ENCODE measurements around the gene RPH3AL.
A peak's percentile ranks its signal among the peaks of the same experiment; 100 is the strongest.

The RPH3AL gene

GRCh38 chr17:364766-365165, 12.2 kb upstream of the RPH3AL start:
- TF ChIP-seq, protein P1, sequence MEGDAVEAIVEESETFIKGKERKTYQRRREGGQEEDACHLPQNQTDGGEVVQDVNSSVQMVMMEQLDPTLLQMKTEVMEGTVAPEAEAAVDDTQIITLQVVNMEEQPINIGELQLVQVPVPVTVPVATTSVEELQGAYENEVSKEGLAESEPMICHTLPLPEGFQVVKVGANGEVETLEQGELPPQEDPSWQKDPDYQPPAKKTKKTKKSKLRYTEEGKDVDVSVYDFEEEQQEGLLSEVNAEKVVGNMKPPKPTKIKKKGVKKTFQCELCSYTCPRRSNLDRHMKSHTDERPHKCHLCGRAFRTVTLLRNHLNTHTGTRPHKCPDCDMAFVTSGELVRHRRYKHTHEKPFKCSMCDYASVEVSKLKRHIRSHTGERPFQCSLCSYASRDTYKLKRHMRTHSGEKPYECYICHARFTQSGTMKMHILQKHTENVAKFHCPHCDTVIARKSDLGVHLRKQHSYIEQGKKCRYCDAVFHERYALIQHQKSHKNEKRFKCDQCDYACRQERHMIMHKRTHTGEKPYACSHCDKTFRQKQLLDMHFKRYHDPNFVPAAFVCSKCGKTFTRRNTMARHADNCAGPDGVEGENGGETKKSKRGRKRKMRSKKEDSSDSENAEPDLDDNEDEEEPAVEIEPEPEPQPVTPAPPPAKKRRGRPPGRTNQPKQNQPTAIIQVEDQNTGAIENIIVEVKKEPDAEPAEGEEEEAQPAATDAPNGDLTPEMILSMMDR (IDR thresholded peaks at IDR 0.05; ENCODE audit: low read depth, low read length): no peak
- H3K27me3 ChIP-seq (ENCODE audit: insufficient read depth, low read depth, severe bottlenecking): no peaks in the 10 kb centered on the region
- peaks cover 5% of the 10 kb centered on the region for H3K9me3 ChIP-seq (ENCODE audit: severe bottlenecking)
- H3K36me3 ChIP-seq: no peaks in the 10 kb centered on the region
- H3K27ac ChIP-seq: peak overlapping the region; percentile 66
- no peak for DNase-seq
- peak overlapping the region; percentile 8 for H3K4me3 ChIP-seq (ENCODE audit: low read depth, low read length)

DNA sequence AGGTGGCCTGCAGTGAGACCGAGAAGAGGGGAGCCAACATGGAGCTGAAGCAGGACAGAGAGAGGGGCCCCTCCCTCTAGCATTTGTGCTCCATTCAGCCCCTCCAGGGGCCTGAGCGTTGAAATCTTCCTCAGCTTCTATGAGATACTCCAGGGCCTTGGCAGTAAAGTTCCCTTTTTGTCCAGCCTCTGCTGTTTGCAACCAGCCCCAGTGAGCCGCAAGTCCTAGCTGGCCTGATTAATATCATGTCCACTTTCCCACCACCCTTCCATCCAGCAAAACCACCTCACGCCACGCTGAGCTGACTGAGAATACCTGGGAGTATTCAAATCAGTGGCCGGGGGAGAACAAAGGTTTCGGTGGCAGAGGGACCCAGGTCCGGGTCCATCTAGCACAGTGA, 11.7 kb upstream of the RPH3AL start:
- Histone ChIP-seq H3K9me3 (ENCODE audit: severe bottlenecking) (peaks cover 3% of the 10 kb centered on the region), H3K27ac (peak overlapping the region; percentile 66), H3K36me3 (no peaks in the 10 kb centered on the region), H3K4me3 (ENCODE audit: low read depth, low read length) (peak overlapping the region; percentile 8; the same call in 1 of the 2 replicates), H3K27me3 (ENCODE audit: insufficient read depth, low read depth, severe bottlenecking) (no peaks in the 10 kb centered on the region)
- DNase-seq: peak; percentile 55
- TF ChIP-seq, protein P1 (IDR thresholded peaks at IDR 0.05; ENCODE audit: low read depth, low read length): no peak

DNA sequence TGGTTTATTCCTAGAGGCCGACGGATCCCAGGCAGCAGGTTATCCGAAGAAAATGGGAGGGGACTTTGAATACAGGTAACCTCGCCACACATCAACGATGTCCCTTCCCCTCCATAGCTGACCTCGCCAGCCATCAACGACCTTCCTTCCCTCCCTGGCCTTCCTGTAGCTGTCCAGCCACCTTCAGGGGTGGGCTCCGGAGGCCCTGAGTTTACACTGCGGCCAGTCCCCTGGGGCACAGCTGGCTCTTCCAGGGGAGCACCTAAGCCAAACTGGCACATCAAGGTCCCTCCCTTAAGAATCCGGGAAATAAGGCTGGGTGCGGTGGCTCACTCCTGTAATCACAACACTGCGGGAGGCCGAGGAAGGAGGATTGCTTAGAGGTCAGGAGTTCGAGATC, 10.1 kb upstream of the RPH3AL start:
- Histone ChIP-seq H3K27ac (no peak overlapping the region), H3K36me3 (no peaks in the 10 kb centered on the region), H3K4me3 (ENCODE audit: low read depth, low read length) (no peak overlapping the region), H3K9me3 (ENCODE audit: severe bottlenecking) (peaks cover 3% of the 10 kb centered on the region), H3K27me3 (ENCODE audit: insufficient read depth, low read depth, severe bottlenecking) (no peaks in the 10 kb centered on the region)
- TF ChIP-seq, protein P1 (IDR thresholded peaks at IDR 0.05; ENCODE audit: low read depth, low read length): no peak
- DNase-seq: no peak

DNA sequence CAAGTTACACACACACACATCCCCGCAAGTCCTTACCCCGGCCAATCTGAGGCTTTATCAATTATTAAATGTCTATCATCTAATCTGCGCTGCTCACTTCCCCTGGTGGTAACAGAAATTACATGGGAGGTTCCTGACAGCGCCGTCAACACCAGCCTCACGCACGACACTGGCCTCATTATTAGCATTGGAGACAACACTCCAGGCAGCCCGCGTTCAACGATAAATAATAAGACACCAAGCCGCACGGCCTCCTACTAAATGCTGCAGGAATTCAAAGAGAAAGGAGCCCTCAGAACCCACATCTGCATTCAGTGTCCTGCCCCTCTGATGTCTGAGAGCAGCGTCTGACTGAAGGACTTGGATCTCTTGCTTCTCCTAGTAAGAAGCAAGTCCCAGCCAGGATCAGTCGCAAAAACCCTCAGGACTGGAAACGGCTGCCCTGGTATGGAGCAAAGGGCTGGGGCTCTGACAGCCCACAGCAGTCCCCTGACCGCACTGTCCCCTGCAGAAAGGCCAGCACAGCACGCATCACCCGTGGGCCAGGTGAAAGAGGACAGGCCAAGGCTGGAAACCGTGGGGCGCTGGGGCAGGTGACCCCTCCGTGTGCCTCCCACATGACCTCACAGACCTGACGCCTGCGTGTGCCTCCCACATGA, 7.6 kb upstream of the RPH3AL start:
- no peak for DNase-seq
- TF ChIP-seq, protein P1 (IDR thresholded peaks at IDR 0.05; ENCODE audit: low read depth, low read length): no peak
- Histone ChIP-seq H3K4me3 (ENCODE audit: low read depth, low read length) (no peak overlapping the region), H3K27ac (no peak overlapping the region), H3K36me3 (no peaks in the 10 kb centered on the region), H3K27me3 (ENCODE audit: insufficient read depth, low read depth, severe bottlenecking) (no peaks in the 10 kb centered on the region), H3K9me3 (ENCODE audit: severe bottlenecking) (peaks cover 3% of the 10 kb centered on the region)

GRCh38 chr17:358491-359151, 6.0 kb upstream of the RPH3AL start:
- DNase-seq: no peak
- no peak overlapping the region for H3K4me3 ChIP-seq (ENCODE audit: low read depth, low read length)
- TF ChIP-seq, protein P1 (IDR thresholded peaks at IDR 0.05; ENCODE audit: low read depth, low read length): no peak
- H3K27ac ChIP-seq: no peak overlapping the region
- no peaks in the 10 kb centered on the region for H3K27me3 ChIP-seq (ENCODE audit: insufficient read depth, low read depth, severe bottlenecking)
- no peaks in the 10 kb centered on the region for H3K36me3 ChIP-seq
- peaks cover 3% of the 10 kb centered on the region for H3K9me3 ChIP-seq (ENCODE audit: severe bottlenecking)
